Measurements from ENCODE around the gene EFCAB5.
"Not testable (repeated sequence)": the region's sequence is repeated elsewhere in the genome, so short reads cannot be mapped to it uniquely, and the experiment has no call there.

Gene EFCAB5

GRCh38 chr17:30021708-30022317, 80.4 kb downstream of the EFCAB5 start:
- peak in 1 of 2 experiments; percentile 44 for DNase-seq

GRCh38 chr17:30025325-30025724, 83.9 kb downstream of the EFCAB5 start:
- DNase-seq = not testable (repeated sequence)

- no peak for DNase-seq
These were observed 86.2 kb downstream of the EFCAB5 start for GRCh38 chr17:30027676-30028075.

DNA sequence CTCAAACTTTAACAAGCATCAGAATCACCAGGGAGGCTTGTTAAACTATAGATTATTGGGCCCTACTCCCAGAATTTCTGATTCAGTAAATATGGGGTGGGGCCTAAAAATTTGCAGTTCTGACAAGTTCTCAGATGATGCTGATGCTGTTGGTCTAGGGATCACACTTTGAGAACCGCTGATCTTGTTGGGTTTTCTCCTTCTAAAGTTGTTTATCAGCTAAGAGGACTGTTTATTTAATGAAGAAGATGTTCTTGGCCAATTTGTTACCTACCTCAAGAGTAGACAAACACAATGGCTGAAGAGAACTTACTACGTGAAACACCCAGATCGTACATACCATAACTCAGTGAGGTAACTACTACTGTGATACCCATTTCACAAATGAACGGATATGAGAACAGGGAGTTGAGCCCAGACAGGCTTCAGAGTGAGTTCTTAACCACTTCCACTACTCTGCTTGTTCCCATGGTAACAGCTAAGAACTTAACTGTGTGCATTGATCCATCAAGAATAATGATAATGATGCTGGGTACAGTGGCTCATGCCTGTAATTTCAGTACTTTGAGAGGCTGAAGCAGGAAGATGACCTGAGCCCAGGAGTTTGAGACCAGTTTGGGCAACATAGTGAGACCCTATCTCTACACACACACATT, 89.9 kb downstream of the EFCAB5 start:
- peak in 1 of 2 experiments; percentile 0 for DNase-seq

DNA sequence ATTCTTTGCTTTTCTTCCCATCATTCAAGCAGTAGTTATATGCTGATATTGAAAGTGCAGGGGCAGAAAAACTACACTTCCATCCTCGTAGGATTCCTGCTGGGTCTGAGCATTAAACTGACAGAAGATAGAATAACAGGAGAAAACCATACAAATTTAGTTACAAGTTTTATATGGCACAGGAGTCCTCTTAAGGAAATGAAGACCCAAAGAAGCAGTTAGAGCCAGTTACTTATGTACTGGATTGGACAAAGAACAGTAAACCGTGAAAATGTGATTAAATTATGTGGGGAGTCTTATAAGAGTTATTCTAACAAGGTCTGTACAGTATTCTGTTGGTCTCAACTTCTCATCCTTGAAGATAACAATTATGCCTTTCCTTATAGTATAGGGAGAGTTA, 93.9 kb downstream of the EFCAB5 start:
- no peak for DNase-seq

GRCh38 chr17:30040719-30041518, 99.5 kb downstream of the EFCAB5 start:
- DNase-seq = not testable (repeated sequence)

DNA sequence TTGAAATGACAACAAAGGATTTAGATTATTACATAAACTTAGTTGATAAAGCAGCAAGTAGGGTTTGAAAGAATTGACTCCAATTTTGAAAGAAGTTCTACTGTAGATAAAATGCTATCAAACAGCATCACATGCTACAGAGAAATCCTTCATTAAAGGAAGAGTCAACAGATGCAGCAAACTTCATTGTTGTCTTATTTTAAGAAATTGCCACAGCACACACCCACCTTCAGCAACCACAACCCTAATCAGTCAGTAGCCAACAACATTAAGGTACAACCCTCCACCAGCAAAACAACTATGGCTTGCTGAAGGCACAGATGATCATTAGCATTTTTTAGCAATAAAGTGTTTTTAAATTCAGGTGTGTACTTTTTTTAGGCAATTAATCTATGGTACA, 100.1 kb downstream of the EFCAB5 start:
- no peak for DNase-seq

DNA sequence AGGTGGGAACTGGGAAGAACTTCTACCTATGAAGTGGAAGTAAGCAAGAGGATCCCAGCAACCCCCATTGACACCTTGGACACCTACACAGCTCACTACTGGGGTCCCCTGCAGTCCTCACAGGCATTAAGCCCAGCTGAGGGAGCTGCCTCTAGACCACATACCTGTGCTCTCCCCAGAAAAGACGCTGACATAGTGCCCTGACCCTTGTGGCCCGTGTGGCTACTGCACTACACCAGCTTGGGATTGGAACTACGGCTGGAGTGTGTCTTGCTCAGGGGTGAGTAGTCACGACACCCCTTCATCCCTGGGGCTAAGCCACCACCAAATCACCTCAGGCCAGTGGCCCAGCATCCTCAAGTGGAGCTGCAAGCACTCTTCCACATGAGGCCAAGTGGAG, 120.9 kb downstream of the EFCAB5 start:
- DNase-seq = no peak

DNA sequence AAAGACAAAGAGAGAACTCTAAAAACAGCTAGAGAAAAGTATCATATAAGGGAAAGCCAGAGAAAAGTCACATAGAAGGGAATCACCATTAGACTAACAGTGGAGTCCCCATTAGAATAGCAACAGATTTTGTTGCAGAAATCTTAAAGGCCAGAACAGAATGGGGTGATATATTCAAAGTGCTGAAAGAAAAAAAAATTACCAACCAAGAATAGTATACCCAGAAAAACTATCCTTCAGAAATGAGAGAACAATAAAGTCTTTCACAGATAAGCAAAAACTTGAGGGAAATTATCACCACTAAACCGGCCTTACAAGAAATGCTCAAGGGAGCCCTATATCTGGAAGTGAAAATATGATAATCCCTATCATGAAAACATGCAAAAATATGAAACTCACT, 123.3 kb downstream of the EFCAB5 start:
- no peak for DNase-seq

- DNase-seq = no peak
These were observed 127.0 kb downstream of the EFCAB5 start for GRCh38 chr17:30068465-30068864.

GRCh38 chr17:30074254-30074653, 132.8 kb downstream of the EFCAB5 start:
- no peak for DNase-seq

- DNase-seq = no peak
These were observed 133.3 kb downstream of the EFCAB5 start for GRCh38 chr17:30074730-30075129.

GRCh38 chr17:30082773-30083172, 141.3 kb downstream of the EFCAB5 start:
- DNase-seq = no peak

GRCh38 chr17:30084788-30085187, 143.4 kb downstream of the EFCAB5 start:
- no peak for DNase-seq

DNA sequence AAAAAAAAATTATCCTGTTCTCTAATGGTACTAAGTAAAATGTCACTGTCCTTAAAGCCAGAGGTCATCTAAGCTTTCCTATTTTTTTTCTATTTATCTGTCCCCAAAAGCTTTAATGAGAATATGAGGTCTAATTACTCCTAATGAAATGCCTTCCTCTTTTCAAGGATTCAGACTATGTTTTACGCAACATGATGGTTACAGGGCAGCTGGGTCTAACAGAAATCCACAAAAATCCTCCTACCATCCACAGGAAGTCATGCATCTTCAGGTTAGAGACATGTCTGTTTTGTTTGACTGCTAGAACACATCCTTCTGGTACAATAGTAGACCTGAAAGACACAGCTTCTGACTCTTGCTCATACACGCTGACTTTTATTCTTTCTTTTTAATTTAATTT, 145.5 kb downstream of the EFCAB5 start:
- DNase-seq = no peak

DNA sequence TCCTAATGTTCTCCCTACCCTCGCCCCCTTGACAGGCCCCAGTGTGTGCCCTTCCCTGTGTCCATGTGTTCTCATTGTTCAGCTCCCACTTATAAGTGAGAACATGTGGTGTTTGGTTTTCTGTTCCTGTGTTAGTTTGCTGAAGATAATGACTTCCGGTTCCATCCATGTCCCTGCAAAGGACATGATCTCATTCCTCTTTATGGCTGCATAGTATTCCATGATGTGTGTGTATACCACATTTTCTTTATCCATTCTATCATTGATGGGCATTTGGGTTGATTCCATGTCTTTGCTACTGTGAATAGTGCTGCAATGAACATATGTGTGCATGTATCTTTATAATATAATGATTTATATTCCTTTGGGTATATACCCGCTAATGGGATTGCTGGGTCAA, 146.0 kb downstream of the EFCAB5 start:
- not testable (repeated sequence) for DNase-seq

GRCh38 chr17:30091121-30091670, 149.8 kb downstream of the EFCAB5 start:
- DNase-seq = no peak

DNA sequence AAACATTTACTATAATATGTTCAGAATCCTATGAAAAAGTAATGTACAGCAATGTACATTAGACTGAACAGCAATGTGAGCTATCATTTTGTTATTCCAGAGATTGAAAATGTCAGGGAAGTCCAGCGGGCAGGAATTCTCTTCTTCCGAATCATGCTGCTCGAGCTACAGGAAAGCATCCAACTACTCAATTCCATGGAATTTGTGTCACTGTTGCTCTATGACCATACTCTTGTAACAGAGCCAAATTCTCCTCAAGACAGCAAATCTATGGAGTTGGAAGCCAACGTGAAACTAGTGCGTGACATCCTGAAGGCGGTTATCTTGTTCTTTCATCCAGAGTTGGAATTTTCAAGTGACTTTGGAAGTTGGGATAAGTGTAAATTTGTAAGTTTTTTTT, 150.3 kb downstream of the EFCAB5 start:
- DNase-seq = peak in 1 of 2 experiments; percentile 27

DNA sequence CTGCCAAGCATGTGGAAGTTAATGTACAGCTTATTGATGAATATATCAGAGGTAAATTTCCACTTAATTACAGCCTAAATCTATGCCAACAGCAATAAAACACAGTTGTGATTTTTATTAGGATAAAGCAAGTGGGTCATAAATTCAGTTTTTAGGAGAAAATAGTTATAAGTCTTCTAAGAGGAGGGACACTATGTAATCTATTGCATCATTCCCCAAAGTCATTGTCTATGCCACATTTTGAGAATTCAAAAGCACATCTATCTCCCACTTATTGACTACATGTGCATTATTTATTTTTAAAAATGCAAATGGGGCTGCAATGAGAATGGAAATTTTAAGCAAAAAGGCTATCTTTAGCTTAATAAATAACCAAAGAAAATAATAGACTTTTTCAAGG, 151.5 kb downstream of the EFCAB5 start:
- no peak for DNase-seq

GRCh38 chr17:30093463-30094147, 152.2 kb downstream of the EFCAB5 start:
- peak; percentile 49 to 63 for DNase-seq

DNA sequence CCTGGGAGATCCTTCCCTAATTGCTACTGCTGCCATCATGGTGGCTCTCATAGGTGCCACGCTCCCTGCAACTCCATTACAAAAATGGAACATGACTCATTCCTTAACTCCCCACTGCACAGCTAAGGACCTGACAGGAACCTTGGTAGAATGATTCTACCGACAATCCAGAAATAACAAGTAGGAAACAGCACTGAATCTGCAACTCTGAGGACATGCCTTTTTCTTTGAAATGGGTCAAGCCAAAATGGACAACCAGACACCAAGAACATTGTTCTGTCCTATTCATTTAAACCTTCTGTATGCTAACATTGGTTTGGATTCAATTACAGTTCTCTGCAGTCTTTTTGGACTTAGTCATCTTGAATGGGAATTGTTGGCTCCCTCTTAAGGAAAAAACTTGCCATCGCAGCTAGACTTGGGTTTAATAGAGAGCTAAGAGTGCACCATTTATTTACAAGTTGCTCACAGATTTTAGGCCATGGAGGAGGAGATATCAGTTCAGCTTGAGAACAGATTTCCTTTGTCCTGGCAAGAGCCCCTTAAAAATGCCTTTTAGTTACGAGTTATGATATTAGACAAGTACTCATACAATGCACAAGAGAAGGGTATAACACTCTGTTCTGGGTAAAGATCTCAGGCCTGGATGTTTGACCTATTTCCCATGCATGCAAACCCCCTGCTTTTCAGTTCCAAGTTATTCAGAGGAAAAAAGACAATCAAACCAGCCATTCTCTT, 154.2 kb downstream of the EFCAB5 start:
- DNase-seq = peak; percentile 4 to 63

- DNase-seq = no peak
These were observed 160.4 kb downstream of the EFCAB5 start for GRCh38 chr17:30101686-30102390.
